A549 (cell line): ENCODE results near the gene KRABD2.
A peak's percentile ranks its signal among the peaks of the same experiment; 100 is the strongest.

Source experiments
- ATAC-seq, 2 experiments: fragments of 200-7000 bp in 1 of 2; fragments of >200 bp in 1 of 2; cut with Nextera tagmentation in 1 of 2; cut with Tn5 transposase in 1 of 2; 3 replicates each; pipeline versions ENCODE4 v1.8.0 to v1.9.1; 2018 to 2020; ENCODE audit warnings: mild to moderate bottlenecking in 1 of 2, moderate library complexity in 1 of 2
- CTCF ChIA-PET: fragments of 300-600 bp; sonication (Branson Sonifier 250); formaldehyde crosslinking; extraction: SDS; loops from one replicate; lab custom pipeline; 2021; ENCODE audit warnings: antibody characterized with exemption, inconsistent platforms; lab: Yijun Ruan, JAX
- POLR2A ChIA-PET: fragments of 350-600 bp; formaldehyde crosslinking; extraction: SDS; loops from one replicate; lab custom pipeline; 2021; ENCODE audit warnings: antibody characterized with exemption, inconsistent platforms; lab: Yijun Ruan, JAX
- DNase-seq, 2 experiments: peaks; one replicate each; pipeline versions ENCODE4 v3.0.0 to v3.0.0-alpha.2; 2011 to 2016; ENCODE audit warnings: low read depth in 1 of 2, low spot score in 1 of 2
- FAIRE-seq: peaks from 2 replicates; lab custom pipeline; 2011; peaks lifted over from hg19 to GRCh38; lab: Jason Lieb, UNC
- H3K27ac ChIP-seq, 2 experiments: fragments of >200 bp; sonication (Bioruptor Twin); formaldehyde crosslinking; 3 replicates each; pipeline ENCODE4 v1.5.1; 2016 to 2017
- H3K4me1 ChIP-seq: fragments of >200 bp; sonication (Bioruptor Twin); formaldehyde crosslinking; 3 replicates; pipeline ENCODE4 v1.6.1; 2016
- H3K4me2 ChIP-seq: fragments of >200 bp; sonication (Bioruptor Twin); formaldehyde crosslinking; 3 replicates; pipeline ENCODE4 v1.6.1; 2016
- H3K4me3 ChIP-seq: fragments of >200 bp; sonication (Bioruptor Twin); formaldehyde crosslinking; 3 replicates; pipeline ENCODE4 v1.5.1; 2016
- H3K9me3 ChIP-seq: fragments of >200 bp; sonication (Bioruptor Twin); formaldehyde crosslinking; 3 replicates; pipeline ENCODE4 v1.6.1; 2016
- CBX8 ChIP-seq: fragments of 200-600 bp; sonication (generic); IDR thresholded peaks from 2 replicates; pipeline ENCODE4 v1.6.1; 2016
- CEBPB ChIP-seq, 2 experiments: fragments of >200 bp in 1 of 2; sonication (Bioruptor Twin) in 1 of 2; formaldehyde crosslinking in 1 of 2; IDR thresholded peaks; 2 replicates each; pipeline ENCODE4 v1.6.1; 2012 to 2016
- EHF ChIP-seq: fragments of 250-450 bp; sonication (Bioruptor Pico); IDR thresholded peaks from 2 replicates; pipeline ENCODE4 v1.5.0; 2020; ENCODE audit warnings: mild to moderate bottlenecking
- EHMT2 ChIP-seq: fragments of 200-600 bp; sonication (generic); IDR thresholded peaks from 2 replicates; pipeline ENCODE4 v1.6.1; 2016; ENCODE audit warnings: antibody characterized with exemption, low read depth, mild to moderate bottlenecking, moderate library complexity
- EP300 ChIP-seq, 2 experiments: fragments of >200 bp; sonication (Bioruptor Twin); formaldehyde crosslinking; IDR thresholded peaks; 2 replicates in 1 of 2; 3 replicates in 1 of 2; pipeline ENCODE4 v1.6.1; 2016 to 2017
- FOSB ChIP-seq: fragments of 250-450 bp; sonication (Bioruptor Pico); IDR thresholded peaks from 2 replicates; pipeline ENCODE4 v1.5.0; 2020; ENCODE audit warnings: mild to moderate bottlenecking, moderate library complexity
- FOSL2 ChIP-seq, 2 experiments: fragments of 450-650 bp in 1 of 2; fragments of >200 bp in 1 of 2; sonication (Bioruptor Twin) in 1 of 2; formaldehyde crosslinking; IDR thresholded peaks; 2 replicates each; pipeline versions ENCODE4 v1.5.0 to v1.6.1; 2016 to 2020; ENCODE audit warnings: mild to moderate bottlenecking in 1 of 2, moderate library complexity in 1 of 2
- HEYL ChIP-seq: fragments of 250-450 bp; sonication (Bioruptor Pico); IDR thresholded peaks from 2 replicates; pipeline ENCODE4 v1.8.0; 2021; ENCODE audit warnings: mild to moderate bottlenecking, moderate library complexity
- HOXA7 ChIP-seq: fragments of 250-450 bp; sonication (Bioruptor Pico); IDR thresholded peaks from 2 replicates; pipeline ENCODE4 v1.5.0; 2020; ENCODE audit warnings: mild to moderate bottlenecking, moderate library complexity
- HOXB5 ChIP-seq: fragments of 250-450 bp; sonication (Bioruptor Pico); IDR thresholded peaks from 2 replicates; pipeline ENCODE4 v1.5.0; 2020; ENCODE audit warnings: mild to moderate bottlenecking, moderate library complexity
- KDM1A ChIP-seq: fragments of 200-600 bp; sonication (generic); IDR thresholded peaks from 2 replicates; pipeline ENCODE4 v1.6.1; 2016; ENCODE audit warnings: low read depth, mild to moderate bottlenecking
- KDM5A ChIP-seq: fragments of 200-600 bp; sonication (generic); IDR thresholded peaks from 2 replicates; pipeline ENCODE4 v1.6.1; 2016; ENCODE audit warnings: antibody characterized with exemption, mild to moderate bottlenecking
- MYC ChIP-seq: IDR thresholded peaks from 2 replicates; pipeline ENCODE4 v1.6.1; 2012; ENCODE audit warnings: mild to moderate bottlenecking, inconsistent platforms, low read length, improper control_type of control experiment, borderline replicate concordance
- NFE2L2 ChIP-seq: fragments of 150-350 bp; conservative IDR thresholded peaks from 2 replicates; pipeline ENCODE4 v1.6.1; 2014; ENCODE audit warnings: low read length
- NPAS2 ChIP-seq: fragments of 250-450 bp; sonication (Bioruptor Pico); IDR thresholded peaks from 2 replicates; pipeline ENCODE4 v1.8.0; 2022; ENCODE audit warnings: mild to moderate bottlenecking, moderate library complexity, borderline replicate concordance
- POLR2AphosphoS2 ChIP-seq: conservative IDR thresholded peaks from 2 replicates; pipeline ENCODE4 v1.6.1; 2012; ENCODE audit warnings: low read length, improper control_type of control experiment, inconsistent platforms
- SMC3 ChIP-seq: fragments of >200 bp; sonication (Bioruptor Twin); formaldehyde crosslinking; IDR thresholded peaks from 3 replicates; pipeline ENCODE4 v1.6.1; 2018; ENCODE audit warnings: inconsistent platforms
- SREBF2 ChIP-seq: fragments of 450-650 bp; IDR thresholded peaks from 2 replicates; pipeline ENCODE4 v1.6.1; 2014; ENCODE audit warnings: mild to moderate bottlenecking, moderate library complexity
- TP53 ChIP-seq: fragments of 250-450 bp; sonication (Bioruptor Pico); IDR thresholded peaks from 2 replicates; pipeline ENCODE4 v1.5.0; 2021; ENCODE audit warnings: mild to moderate bottlenecking, moderate library complexity
- ZC3H11A ChIP-seq: fragments of 450-650 bp; IDR thresholded peaks from 2 replicates; pipeline ENCODE4 v1.6.1; 2014; ENCODE audit warnings: antibody characterized with exemption, mild to moderate bottlenecking
- ZFP36 ChIP-seq: fragments of 450-650 bp; IDR thresholded peaks from 2 replicates; pipeline ENCODE4 v1.6.1; 2014; ENCODE audit warnings: borderline replicate concordance; ENCODE audit not compliant: partially characterized antibody
- WGBS: methylation state at CpG from one replicate; pipeline ENCODE4 v1.1.6; 2017; ENCODE audit errors: missing lambda C conversion rate; 5-methylcytosine and 5-hydroxymethylcytosine counted together
- TF ChIP-seq, protein P1 (sequence below): IDR thresholded peaks from 2 replicates; pipeline ENCODE4 v1.6.1; 2012
- TF ChIP-seq, protein P2 (sequence below): fragments of 250-450 bp; sonication (Bioruptor Pico); IDR thresholded peaks from 2 replicates; pipeline ENCODE4 v1.5.0; 2021; ENCODE audit warnings: mild to moderate bottlenecking, moderate library complexity, borderline replicate concordance
- TF ChIP-seq, protein P3 (sequence below): fragments of >200 bp; sonication (Bioruptor Twin); formaldehyde crosslinking; IDR thresholded peaks from 3 replicates; pipeline ENCODE4 v1.5.1; 2016
- TF ChIP-seq, protein P4 (sequence below): fragments of 450-650 bp; IDR thresholded peaks from 2 replicates; pipeline ENCODE4 v1.6.1; 2014; ENCODE audit warnings: antibody characterized with exemption

Gene KRABD2

DNA sequence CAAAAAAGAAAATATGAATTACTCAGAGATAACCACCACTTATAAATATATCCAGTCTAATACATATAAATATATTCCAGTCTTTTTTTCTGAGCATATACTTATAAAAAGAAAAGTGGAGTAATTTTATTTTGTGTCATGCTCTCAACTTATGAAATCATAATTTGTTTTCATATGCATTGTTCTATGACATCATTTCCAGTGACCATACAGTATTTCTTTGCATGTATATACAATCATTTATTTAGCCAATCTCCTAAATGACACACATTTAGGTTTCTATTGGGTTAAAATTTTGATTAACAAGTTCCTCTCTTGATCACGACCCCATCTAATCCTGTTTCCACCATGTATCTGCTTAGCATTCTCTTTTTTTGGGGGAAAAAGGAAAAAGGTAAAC, 42.8 kb upstream of the KRABD2 start (continued):
- TF ChIP-seq, protein P1, sequence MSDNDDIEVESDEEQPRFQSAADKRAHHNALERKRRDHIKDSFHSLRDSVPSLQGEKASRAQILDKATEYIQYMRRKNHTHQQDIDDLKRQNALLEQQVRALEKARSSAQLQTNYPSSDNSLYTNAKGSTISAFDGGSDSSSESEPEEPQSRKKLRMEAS, result no peak
- TF ChIP-seq, protein P2, sequence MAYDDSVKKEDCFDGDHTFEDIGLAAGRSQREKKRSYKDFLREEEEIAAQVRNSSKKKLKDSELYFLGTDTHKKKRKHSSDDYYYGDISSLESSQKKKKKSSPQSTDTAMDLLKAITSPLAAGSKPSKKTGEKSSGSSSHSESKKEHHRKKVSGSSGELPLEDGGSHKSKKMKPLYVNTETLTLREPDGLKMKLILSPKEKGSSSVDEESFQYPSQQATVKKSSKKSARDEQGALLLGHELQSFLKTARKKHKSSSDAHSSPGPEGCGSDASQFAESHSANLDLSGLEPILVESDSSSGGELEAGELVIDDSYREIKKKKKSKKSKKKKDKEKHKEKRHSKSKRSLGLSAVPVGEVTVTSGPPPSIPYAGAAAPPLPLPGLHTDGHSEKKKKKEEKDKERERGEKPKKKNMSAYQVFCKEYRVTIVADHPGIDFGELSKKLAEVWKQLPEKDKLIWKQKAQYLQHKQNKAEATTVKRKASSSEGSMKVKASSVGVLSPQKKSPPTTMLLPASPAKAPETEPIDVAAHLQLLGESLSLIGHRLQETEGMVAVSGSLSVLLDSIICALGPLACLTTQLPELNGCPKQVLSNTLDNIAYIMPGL (CRISPR knock-in tag), result no peak

DNA sequence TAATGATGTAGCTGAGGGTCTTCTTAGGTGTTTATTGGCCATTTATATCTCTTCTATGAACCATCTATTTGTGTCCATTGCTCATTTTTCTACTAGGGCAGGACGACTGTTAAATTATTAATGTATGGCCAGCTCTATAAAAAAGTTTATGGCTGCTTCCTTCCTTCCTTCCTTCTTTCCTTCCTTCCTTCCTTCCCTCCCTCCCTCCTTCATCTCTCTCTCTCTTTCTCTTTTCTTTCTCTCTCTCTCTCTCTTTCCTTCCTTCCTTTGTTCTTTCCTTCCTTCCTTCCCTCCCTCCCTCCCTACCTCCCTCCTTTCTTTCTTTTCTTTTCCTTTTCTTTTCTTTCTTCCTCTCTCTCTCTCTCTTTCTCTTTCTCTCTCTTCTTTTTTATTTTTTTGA, 42.0 kb upstream of the KRABD2 start:
- POLR2A ChIA-PET, result no interaction called here
- peaks cover 43% of the 10 kb centered on the region for H3K4me1 ChIP-seq
- DNase-seq, result no peak
- TF ChIP-seq SREBF2, result no peak
- TF ChIP-seq, protein P3, sequence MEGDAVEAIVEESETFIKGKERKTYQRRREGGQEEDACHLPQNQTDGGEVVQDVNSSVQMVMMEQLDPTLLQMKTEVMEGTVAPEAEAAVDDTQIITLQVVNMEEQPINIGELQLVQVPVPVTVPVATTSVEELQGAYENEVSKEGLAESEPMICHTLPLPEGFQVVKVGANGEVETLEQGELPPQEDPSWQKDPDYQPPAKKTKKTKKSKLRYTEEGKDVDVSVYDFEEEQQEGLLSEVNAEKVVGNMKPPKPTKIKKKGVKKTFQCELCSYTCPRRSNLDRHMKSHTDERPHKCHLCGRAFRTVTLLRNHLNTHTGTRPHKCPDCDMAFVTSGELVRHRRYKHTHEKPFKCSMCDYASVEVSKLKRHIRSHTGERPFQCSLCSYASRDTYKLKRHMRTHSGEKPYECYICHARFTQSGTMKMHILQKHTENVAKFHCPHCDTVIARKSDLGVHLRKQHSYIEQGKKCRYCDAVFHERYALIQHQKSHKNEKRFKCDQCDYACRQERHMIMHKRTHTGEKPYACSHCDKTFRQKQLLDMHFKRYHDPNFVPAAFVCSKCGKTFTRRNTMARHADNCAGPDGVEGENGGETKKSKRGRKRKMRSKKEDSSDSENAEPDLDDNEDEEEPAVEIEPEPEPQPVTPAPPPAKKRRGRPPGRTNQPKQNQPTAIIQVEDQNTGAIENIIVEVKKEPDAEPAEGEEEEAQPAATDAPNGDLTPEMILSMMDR, result no peak
- TF ChIP-seq, protein P4, sequence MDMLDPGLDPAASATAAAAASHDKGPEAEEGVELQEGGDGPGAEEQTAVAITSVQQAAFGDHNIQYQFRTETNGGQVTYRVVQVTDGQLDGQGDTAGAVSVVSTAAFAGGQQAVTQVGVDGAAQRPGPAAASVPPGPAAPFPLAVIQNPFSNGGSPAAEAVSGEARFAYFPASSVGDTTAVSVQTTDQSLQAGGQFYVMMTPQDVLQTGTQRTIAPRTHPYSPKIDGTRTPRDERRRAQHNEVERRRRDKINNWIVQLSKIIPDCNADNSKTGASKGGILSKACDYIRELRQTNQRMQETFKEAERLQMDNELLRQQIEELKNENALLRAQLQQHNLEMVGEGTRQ, result no peak
- no peak for TF ChIP-seq TP53 (CRISPR knock-in tag)
- TF ChIP-seq ZC3H11A, result no peak
- no peak for TF ChIP-seq KDM1A
- no peak for TF ChIP-seq EP300 (IDR thresholded peaks at IDR 0.05)
- TF ChIP-seq, all 56 proteins: peak for 0
- no peak overlapping the region for H3K4me3 ChIP-seq
- FAIRE-seq (no peak), ATAC-seq (no peak)
- H3K9me3 ChIP-seq, result no peaks in the 10 kb centered on the region
- no peak overlapping the region for H3K27ac ChIP-seq
- CTCF ChIA-PET, result interaction anchor here (1.0 to 5.5 kb wide), 3 partner anchors 9 to 327 kb away, joined by 6 to 27 read pairs (median 6); no protein-coding TSS in a partner anchor
- WGBS, result 9% methylated on average over 1 of the region's 1 CpG
- no peak overlapping the region; the same call in 2 of the 3 replicates for H3K4me2 ChIP-seq

DNA sequence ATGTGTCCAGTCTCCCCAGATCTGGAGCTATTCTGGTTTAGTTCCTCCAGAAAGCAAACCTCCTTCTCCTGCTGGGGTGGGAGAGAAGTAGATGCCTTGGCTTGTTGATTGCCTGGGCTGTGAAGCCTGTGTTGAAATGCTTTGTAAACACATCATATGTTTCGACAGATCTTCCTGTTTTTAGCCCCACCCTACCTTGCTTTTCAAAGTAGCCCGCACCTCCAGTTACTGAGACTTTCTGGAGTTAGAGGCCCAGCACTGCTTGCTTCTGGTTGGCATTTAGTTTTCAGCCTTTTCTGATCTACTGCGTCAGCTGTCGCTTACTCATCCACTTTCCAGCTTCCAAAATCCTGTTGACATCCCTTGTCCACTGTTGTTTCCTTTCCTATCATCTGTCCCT, 41.3 kb upstream of the KRABD2 start:
- TF ChIP-seq HOXB5 (CRISPR knock-in tag), result no peak
- TF ChIP-seq CEBPB (IDR thresholded peaks at IDR 0.05), result 0 out of 4 replicates have a peak, but pooled peaks of 1 of the 2 experiments have one; percentile 10
- Histone ChIP-seq H3K4me3 (no peak overlapping the region), H3K9me3 (no peaks in the 10 kb centered on the region), H3K4me2 (peak overlapping the region; percentile 21; the same call in 2 of the 3 replicates), H3K4me1 (peaks cover 43% of the 10 kb centered on the region), H3K27ac (no peak overlapping the region)
- ChIA-PET POLR2A (no interaction called here), CTCF (interaction anchor here (1.0 to 5.5 kb wide), 4 partner anchors 8 to 328 kb away, joined by 4 to 27 read pairs (median 6); no protein-coding TSS in a partner anchor)
- ATAC-seq (no peak; a peak in 1 of 6 replicates), FAIRE-seq (peak; percentile 23), DNase-seq (no peak)
- WGBS, result 57% methylated on average over 4 of the region's 4 CpGs

DNA sequence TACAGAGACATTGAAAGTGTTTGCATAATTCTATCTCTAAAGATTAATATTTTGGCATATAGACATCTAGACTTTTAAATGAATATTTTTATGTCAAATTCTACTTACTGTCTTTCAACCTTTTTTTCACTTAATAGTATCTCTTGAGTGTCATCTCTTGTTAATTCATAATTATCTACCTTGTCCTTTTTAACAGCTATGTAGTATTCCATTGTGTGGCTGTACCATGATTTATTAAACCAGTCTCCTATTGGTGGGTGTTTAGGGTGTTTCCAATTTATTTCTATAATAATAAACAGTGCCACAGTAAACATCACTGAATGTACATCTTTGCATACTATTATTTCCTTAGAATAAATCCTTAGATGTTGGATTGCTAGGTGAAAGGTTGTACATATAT, 37.4 kb upstream of the KRABD2 start:
- Histone ChIP-seq H3K9me3 (no peaks in the 10 kb centered on the region), H3K4me1 (peaks cover 15% of the 10 kb centered on the region; the same call in 2 of the 3 replicates), H3K4me2 (no peak overlapping the region), H3K27ac (no peak overlapping the region), H3K4me3 (no peak overlapping the region)
- no peak for ATAC-seq
- TF ChIP-seq HOXA7 (CRISPR knock-in tag) (no peak), NFE2L2 (no peak), FOSB (CRISPR knock-in tag) (no peak), EHMT2 (no peak), NPAS2 (CRISPR knock-in tag) (no peak), FOSL2 (IDR thresholded peaks at IDR 0.05) (no peak), FOSL2 (CRISPR knock-in tag; IDR thresholded peaks at IDR 0.05) (no peak), CBX8 (no peak), SMC3 (no peak), ZFP36 (no peak), MYC (no peak), CEBPB (IDR thresholded peaks at IDR 0.05) (no peak), KDM5A (no peak), POLR2AphosphoS2 (no peak), HEYL (CRISPR knock-in tag) (no peak), EHF (CRISPR knock-in tag) (no peak)
- TF ChIP-seq, protein P1, result no peak
- TF ChIP-seq, protein P3, result no peak
- DNase-seq, result no peak
- no peak for FAIRE-seq
- CTCF ChIA-PET, result interaction anchor here (0.6 to 9.9 kb wide), 5 partner anchors 10 to 333 kb away, joined by 3 to 112 read pairs (median 4); no protein-coding TSS in a partner anchor
- POLR2A ChIA-PET, result no interaction called here
